Right lobe of liver (tissue), 6 donors: Measurements from ENCODE around the gene COA8. TPM values are rescaled to one million over a fixed set of nuclear protein-coding genes. Genes with fewer than 3 reads are reported as not detected.
"Not testable (repeated sequence)": the region's sequence is repeated elsewhere in the genome, so short reads cannot be mapped to it uniquely, and the experiment has no call there.

Source experiments
- ATAC-seq, 4 donors: fragments of 200-7000 bp; cut with Tn5 transposase; one replicate each; pipeline ENCODE4 v1.9.1; 2020; ENCODE audit warnings: mild to moderate bottlenecking in 4 of 4, moderate library complexity in 4 of 4
- DNase-seq, 3 donors: peaks; one replicate each; pipeline ENCODE4 v3.0.0-alpha.2; 2020
- H3K27ac ChIP-seq, 3 donors: fragments of 200-600 bp; one replicate each; pipeline ENCODE4 v1.8.0; 2022
- H3K27me3 ChIP-seq, 2 donors: fragments of 200-600 bp; one replicate each; pipeline ENCODE4 v1.8.0; 2022
- H3K36me3 ChIP-seq, 4 donors: fragments of 200-600 bp; sonication (generic) in 1 of 4; one replicate each; pipeline versions ENCODE4 v1.5.1 to v1.8.0; 2017 to 2022; ENCODE audit warnings: control low read depth in 1 of 4
- H3K4me1 ChIP-seq, 4 donors: fragments of 200-600 bp; sonication (generic) in 1 of 4; one replicate each; pipeline versions ENCODE4 v1.5.1 to v1.8.0; 2017 to 2022; ENCODE audit warnings: control low read depth in 1 of 4
- H3K4me3 ChIP-seq, 3 donors: fragments of 200-600 bp; one replicate each; pipeline ENCODE4 v1.8.0; 2022
- H3K9me3 ChIP-seq, 4 donors: fragments of 200-600 bp; sonication (generic) in 1 of 4; one replicate each; pipeline versions ENCODE4 v1.5.1 to v1.8.0; 2017 to 2022; ENCODE audit warnings: control low read depth in 1 of 4
- POLR2A ChIP-seq: fragments of 450-650 bp; IDR thresholded peaks from one replicate; pipeline ENCODE4 v1.6.1; 2017; ENCODE audit warnings: antibody characterized with exemption, mild to moderate bottlenecking
- WGBS: methylation state at CpG from one replicate; pipeline ENCODE4 v1.1.6; 2018; ENCODE audit warnings: low coverage, low lambda C conversion rate; ENCODE audit not compliant: insufficient coverage; ENCODE audit errors: missing lambda C conversion rate; 5-methylcytosine and 5-hydroxymethylcytosine counted together
- intact Hi-C, 2 donors: fragments of 100-400 bp; cut with DNase I; formaldehyde crosslinking; loops; one replicate each; pipeline versions ENCODE4 v1.11.2 to v1.14.1; 2022
- total RNA-seq, 6 experiments: library from RNA; depleted of rRNA in 2 of 6; stranded (reverse); fragments of >200 nt in 2 of 6; fragmentation: NEBNext Ultra II Directional in 3 of 6; extraction: Animal tissue kit (Norgen Biotek cat#: 25700) in 3 of 6; gene quantifications; one replicate each; pipeline versions ENCODE4 v1.1.0 to v1.2.4, GENCODE V29; 2016 to 2023
- TF ChIP-seq, protein P1 (sequence below), 4 donors: fragments of 200-600 bp in 3 of 4; fragments of 450-650 bp in 1 of 4; IDR thresholded peaks; one replicate each; pipeline versions ENCODE4 v1.5.1 to v1.8.0; 2016 to 2022; ENCODE audit warnings: antibody characterized with exemption in 4 of 4, mild to moderate bottlenecking in 2 of 4
- donor health status: DM: no; HTN: yes; CAD: no.
- donor health status: DM: no; HTN: no; CAD: no.
- donor health status: DM: no; HTN: no; CAD: no.
- donor health status: DM: no; HTN: yes; CAD: no.
- donor health status: DM: no; HTN: yes; CAD: no.

Gene COA8
- total RNA-seq, 6 experiments from 2014 or later = 7.5 to 17.7 (median 14.9) TPM

DNA sequence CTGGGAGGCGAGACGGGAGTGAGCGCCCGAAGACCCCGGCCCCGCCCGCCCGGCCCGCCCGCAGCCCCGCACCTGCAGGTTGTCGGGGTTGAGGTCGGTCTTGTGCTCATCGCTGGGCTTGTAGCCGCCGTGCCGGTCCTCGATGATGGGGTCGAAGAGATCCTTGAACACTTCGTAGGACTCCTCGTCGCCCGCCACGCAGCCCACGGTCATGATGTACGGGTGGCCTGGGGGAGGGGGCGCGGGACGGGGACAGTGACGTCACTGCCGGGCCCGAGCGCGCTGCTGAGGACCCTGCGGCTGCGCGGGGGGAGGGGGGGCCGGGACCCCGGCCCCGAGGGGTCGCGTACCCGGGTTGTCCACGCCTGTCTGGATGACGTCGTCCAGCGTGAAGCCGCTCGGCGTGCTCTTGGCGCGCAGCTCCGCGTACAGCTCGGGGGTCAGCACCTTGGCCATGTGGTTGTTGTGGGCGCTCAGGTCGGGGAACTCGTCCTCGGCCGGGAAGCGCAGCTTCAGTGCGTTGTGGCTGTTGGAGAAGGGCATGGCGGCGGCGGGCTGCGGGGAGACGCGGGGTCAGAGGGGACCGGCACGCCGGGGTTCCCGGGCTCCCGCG lies 40.7 kb upstream of the COA8 start:
- Histone ChIP-seq H3K36me3 (no peaks in the 10 kb centered on the region), H3K4me3 (peak overlapping the region; percentile 40 to 50 (median 42)), H3K27me3 (peaks cover 0 to 10% of the 10 kb centered on the region in 2 donors), H3K27ac (peak overlapping the region in 1 of 3 donors; percentile 8), H3K4me1 (peaks cover 0 to 41% (median 5%) of the 10 kb centered on the region in 4 donors), H3K9me3 (no peaks in the 10 kb centered on the region)
- TF ChIP-seq POLR2A = no peak
- TF ChIP-seq, protein P1, sequence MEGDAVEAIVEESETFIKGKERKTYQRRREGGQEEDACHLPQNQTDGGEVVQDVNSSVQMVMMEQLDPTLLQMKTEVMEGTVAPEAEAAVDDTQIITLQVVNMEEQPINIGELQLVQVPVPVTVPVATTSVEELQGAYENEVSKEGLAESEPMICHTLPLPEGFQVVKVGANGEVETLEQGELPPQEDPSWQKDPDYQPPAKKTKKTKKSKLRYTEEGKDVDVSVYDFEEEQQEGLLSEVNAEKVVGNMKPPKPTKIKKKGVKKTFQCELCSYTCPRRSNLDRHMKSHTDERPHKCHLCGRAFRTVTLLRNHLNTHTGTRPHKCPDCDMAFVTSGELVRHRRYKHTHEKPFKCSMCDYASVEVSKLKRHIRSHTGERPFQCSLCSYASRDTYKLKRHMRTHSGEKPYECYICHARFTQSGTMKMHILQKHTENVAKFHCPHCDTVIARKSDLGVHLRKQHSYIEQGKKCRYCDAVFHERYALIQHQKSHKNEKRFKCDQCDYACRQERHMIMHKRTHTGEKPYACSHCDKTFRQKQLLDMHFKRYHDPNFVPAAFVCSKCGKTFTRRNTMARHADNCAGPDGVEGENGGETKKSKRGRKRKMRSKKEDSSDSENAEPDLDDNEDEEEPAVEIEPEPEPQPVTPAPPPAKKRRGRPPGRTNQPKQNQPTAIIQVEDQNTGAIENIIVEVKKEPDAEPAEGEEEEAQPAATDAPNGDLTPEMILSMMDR (IDR thresholded peaks at IDR 0.05) = no peak
- DNase-seq (peak in 2 of 3 donors; percentile 31 to 58), ATAC-seq (no peak)
- WGBS = 0% methylated on average over 3 of the region's 74 CpGs
- intact Hi-C loops = no loop called here

DNA sequence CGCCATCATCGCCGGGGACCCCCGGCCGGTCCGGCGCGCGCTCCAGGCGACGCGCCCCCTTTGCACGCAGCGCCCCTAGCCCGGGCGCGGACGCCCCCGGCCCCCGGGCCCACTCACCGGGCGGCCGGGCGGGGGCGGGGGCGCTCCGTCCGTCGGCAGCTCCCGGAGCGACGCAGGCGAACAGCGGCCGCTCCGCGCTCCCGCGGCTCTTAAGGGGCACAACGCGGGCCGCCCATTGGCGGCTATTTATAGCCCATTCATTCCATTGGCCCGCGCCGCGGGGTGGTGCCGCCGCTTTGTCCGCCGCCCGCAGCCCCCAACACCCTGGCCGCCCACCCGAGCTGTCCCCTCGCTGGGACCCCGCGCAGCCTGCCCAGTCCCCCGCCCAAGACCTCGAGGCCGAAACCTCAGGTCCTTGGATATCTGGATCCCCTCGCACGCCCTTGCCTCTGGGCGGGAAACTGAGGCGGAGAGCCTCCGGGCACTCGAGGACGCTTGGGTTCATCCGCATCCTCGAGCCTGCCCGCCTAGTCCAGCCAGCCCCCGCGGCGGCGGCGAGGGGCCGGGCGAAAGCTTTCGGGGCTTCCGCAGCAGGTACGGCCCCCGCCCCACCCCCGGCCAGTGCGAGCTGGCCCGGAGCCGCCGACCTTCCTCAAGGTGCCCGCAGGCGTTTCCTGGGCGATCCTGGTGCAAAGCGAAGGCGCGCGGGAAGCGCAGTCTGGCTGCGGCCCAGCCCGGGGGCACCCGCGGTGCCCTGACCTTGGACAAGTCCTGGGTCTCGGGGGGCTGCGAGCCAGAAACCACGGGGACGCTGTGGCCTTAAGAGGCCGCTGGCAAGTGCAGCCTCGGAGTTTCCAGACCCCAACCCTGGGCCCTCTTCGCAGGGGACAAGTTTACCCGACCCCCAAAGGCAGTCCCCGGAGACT lies 39.8 kb upstream of the COA8 start, which contains the start of gene CKB:
Gene CKB (minus strand): TSS at position 182 of the 926 bp plus-strand sequence. CDS start 337 bp downstream, outside the sequence.
- intact Hi-C loops = no loop called here
- Histone ChIP-seq H3K27ac (peak within 1 kb of the TSS in 1 of 3 donors; percentile 8), H3K36me3 (no peaks in the 10 kb centered on the region), H3K4me3 (peak within 1 kb of the TSS; percentile 40 to 50 (median 42)), H3K9me3 (no peaks in the 10 kb centered on the region), H3K27me3 (peaks cover 0 to 10% of the 10 kb centered on the region in 2 donors), H3K4me1 (peaks cover 0 to 41% (median 8%) of the 10 kb centered on the region in 4 donors)
- TF ChIP-seq POLR2A = peak; percentile 58
- TF ChIP-seq, protein P1 (IDR thresholded peaks at IDR 0.05) = no peak
- peak in 2 of 3 donors; percentile 51 to 66 for DNase-seq
- ATAC-seq = peak; percentile 14 to 28 (median 18)
- 53% methylated on average over 3 of the region's 107 CpGs for WGBS

DNA sequence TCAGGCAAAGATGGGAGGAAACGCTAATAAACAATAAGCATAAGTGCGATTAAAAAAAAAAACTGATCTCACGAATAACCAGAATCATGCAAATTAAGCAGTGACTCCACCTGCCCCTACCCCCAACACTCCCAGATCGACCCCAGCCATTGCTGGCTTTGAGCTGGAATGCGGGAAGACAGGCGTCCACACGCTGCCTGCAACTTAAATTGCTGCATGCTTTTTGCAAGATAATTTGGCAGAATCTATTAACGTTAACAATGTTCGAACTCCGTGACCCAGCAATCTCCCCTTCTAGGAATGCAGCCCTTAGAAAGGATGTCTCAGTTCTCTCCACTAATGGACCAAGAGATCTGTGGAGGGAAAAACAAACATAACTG lies 39.2 kb upstream of the COA8 start:
- Histone ChIP-seq H3K36me3 (no peaks in the 10 kb centered on the region), H3K27ac (no peak overlapping the region), H3K9me3 (no peaks in the 10 kb centered on the region), H3K4me3 (no peak overlapping the region), H3K4me1 (peaks cover 0 to 40% (median 8%) of the 10 kb centered on the region in 4 donors), H3K27me3 (peaks cover 0 to 10% of the 10 kb centered on the region in 2 donors)
- no peak for TF ChIP-seq POLR2A
- TF ChIP-seq, protein P1 (IDR thresholded peaks at IDR 0.05) = no peak
- WGBS = 61% methylated on average over 10 of the region's 10 CpGs
- intact Hi-C loops = no loop called here
- DNase-seq = no peak
- no peak for ATAC-seq

DNA sequence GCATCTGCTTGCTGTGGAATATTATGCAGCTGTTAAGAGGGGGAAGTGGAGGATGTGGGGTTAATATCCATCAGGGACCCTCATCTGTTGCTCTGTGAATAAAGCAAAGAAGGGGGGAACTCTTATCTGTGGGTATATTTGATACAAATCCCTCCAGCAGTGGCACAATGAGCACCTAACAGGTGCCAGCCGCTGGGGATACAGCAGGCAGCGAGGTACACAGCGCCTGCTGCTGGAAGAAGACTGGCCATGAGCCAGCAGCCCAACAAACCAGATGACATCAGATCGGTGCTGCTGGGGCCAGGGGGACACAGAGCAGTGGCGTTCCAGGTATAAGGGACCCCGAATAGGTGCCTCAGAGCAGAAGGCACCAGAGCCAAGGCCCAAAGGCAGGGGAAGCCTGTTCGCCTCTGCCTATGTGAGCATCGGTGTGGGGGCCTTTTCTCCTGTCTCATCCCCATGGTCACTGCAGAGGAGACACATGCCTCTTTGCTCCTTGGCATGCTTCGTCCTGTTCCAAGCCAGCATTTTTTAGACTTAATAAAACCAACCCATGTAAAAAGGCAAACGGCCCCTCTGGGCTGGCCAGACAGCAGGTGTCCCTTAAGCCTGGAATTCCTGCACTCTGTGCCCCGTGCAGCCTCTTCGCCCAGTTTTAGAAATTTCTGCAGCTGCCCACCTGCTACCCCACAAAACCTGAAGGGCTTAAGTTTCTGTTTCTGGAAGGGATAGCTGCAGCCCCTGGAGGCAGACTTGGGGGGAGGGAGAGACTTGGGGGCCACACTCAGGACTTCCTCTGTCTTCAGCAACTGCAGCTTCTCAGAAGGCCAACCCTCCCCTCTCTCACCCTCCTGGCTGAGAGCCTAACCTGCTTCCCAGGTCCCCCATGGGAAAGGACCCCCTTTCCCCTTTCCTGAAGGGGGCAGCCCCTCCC lies 38.5 kb upstream of the COA8 start:
- H3K36me3 ChIP-seq = no peaks in the 10 kb centered on the region
- TF ChIP-seq POLR2A = no peak
- TF ChIP-seq, protein P1 (IDR thresholded peaks at IDR 0.05) = no peak
- H3K4me3 ChIP-seq = no peak overlapping the region
- H3K27ac ChIP-seq = no peak overlapping the region
- DNase-seq (no peak), ATAC-seq (no peak)
- intact Hi-C loops = no loop called here
- peaks cover 0 to 10% of the 10 kb centered on the region in 2 donors for H3K27me3 ChIP-seq
- peaks cover 0 to 41% (median 8%) of the 10 kb centered on the region in 4 donors for H3K4me1 ChIP-seq
- no peaks in the 10 kb centered on the region for H3K9me3 ChIP-seq
- WGBS = 64% methylated on average over 6 of the region's 12 CpGs

DNA sequence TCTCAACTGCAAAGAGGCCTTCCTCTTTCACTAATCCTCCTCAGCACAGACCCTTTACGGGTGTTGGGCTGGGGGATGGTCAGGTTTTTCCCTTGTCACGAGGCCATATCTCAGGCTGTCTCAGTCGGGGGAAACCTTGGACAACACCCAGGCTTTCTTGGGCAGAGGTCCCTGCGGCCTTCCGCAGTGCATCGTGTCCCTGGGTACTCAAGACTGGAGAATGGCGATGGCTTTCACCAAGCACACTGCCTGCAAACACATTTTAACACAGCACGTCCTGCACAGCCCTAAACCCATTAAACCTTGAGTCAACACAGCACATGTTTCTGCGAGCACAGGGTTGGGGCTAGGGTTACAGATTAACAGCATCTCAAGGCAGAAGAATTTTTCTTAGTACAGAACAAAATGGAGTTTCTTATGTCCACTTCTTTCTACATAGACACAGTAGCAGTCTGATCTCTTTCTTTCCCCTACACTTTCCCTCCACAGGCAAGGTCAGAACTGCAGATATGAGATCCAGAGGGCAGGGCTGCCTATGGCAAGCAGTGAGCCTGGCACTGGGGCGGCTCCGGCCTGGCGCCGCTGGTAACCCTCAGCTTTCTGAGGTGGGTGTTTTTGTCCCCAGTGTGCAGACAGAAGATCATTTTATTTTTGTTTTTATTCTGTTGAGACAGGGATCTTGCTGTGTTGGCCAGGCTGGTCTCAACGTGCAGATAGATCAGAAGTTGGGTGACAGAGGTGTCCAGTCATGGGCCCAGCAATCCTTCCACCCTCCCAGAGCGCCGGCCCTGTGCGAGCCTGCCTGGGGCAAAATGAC lies 37.1 kb upstream of the COA8 start:
- H3K9me3 ChIP-seq, intact Hi-C loops, H3K4me3 ChIP-seq, H3K36me3 ChIP-seq, H3K27me3 ChIP-seq, H3K27ac ChIP-seq, DNase-seq, ATAC-seq: not testable (repeated sequence)
- WGBS = 53% methylated on average over 11 of the region's 17 CpGs
- peaks cover 0 to 51% (median 13%) of the 10 kb centered on the region in 4 donors for H3K4me1 ChIP-seq
